Kidney capillary endothelial cell (primary cell): ENCODE measurements around the gene EVC.
"Not testable (repeated sequence)": the region's sequence is repeated elsewhere in the genome, so short reads cannot be mapped to it uniquely, and the experiment has no call there.

Source experiments
- DNase-seq: peaks from one replicate; pipeline ENCODE4 v3.0.0-alpha.2; 2018; ENCODE audit warnings: low spot score

Gene EVC

DNA sequence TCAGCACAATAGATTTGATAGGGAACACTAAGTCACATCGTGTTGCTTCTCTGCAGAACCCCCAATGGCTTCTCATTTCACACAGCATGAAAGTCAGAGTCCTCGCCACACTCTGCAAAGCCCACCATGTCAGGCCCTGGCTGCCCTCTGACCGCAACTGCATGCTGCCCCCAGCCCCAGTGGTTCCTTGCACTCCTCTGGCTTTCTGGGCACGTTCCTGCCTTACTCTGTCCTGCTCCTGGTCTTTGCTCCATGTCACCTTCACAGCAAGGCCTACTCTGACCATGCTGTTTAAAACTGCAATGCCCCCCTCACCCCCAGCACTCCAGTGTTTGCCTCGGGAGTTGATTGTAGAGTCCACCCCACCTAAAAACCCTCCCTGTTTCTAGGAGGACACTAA lies 78.1 kb downstream of the EVC start:
- no peak for DNase-seq

DNA sequence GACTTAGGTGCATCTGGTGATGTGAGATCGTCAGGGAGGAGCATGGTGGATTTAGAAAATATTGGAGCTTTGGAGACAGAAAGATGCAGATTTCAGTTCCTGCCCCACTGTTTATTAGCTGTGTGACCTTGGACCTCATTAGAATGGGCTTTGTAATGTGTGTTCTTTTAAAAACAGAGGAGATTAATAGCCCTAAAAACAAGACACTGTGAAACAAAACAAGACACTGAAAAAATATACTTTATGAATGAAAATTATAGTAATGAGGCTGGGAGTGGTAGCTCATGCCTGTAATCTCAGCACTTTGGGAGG lies 79.5 kb downstream of the EVC start:
- DNase-seq: no peak

DNA sequence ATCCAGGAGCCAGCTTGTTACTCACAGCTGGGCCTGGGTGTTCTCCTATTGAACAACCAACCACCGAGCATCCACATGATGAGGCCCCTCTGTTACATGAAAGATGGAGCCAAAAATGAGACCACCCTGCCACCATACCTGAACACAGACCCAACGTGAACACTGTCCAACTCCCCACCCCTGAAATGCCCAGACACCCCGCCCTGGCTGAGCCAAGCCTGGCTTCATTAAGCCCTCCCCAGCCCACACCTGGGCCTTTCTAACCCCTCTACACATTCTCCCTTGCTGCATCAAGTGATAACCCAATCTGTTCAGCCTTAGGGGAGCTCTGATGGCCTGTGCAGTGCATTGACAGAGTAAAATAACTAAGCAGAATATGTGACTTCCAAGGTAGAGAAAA lies 80.7 kb downstream of the EVC start:
- DNase-seq: no peak

DNA sequence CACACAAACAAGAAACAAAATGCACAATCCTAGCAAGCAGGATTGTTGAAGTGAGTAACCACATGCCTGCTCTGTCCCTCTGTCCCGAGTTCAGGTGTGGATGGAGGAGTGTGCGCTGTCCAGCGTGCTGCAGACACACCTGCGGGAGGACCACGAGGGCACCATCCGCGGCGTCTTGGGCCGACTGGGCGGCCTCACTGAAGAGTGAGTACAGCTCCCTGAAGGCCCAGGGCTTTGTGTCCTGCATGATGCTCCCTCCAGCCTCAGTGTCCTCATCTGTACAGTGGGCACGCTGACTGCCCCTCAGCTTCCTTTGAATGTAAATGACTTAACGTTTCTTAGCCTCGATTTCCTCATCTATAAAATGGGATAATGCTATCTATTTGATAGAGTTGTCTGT lies 82.5 kb downstream of the EVC start:
- DNase-seq: no peak

DNA sequence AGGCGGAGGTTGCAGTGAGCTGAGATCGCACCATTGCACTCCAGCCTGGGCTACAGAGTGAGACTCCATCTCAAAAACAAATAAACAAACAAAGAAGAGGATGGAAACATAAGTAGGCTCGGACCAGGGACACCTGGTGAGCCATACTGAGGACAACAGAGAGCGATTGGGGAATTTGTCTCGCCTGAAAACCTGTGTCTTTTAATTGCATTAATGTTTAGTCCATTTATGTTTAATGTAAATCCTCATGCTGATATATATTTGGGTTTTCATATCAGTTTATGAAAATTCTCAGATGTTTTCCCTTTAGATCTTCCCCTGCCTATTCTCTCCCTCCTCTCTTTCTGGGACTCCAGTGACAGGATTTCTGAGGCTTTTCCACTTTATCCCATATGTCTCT lies 84.6 kb downstream of the EVC start:
- no peak for DNase-seq

DNA sequence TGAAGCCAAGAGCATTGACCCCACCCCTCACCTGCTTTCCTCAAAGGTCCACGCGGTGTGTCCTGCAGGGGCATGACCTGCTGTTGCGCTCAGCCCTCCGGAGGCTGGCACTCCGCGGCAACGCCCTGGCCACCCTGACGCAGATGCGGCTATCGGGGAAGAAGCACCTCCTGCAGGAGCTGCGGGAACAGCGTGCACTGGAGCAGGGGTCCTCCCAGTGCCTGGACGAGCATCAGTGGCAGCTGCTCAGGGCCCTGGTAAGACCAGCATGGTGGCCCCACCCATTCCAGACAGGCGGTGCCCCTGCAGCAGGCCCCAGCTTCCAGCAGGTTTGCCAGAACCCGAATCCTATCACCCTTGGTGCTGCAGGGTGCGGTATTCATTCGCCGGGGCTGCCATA lies 86.0 kb downstream of the EVC start:
- DNase-seq: no peak

DNA sequence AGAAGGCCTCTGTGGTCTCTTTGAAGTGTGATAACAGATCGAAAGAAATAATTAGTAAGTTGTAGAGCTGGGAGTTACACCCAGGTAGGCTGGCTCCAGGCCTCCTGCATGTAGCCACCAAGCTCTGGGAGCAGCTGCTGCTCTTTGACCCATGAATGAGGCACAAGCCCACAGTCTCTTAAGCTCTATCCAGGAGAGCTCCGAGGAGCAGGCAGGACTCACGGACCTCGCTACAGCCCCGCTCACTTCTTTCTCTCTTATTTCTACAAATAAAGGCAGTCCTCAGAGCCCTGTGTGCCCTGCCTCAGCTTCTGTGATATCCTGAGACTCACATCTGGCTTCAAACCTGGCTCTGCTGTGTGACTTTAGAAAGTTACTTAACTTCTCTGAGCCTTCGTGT lies 86.9 kb downstream of the EVC start:
- no peak for DNase-seq

DNA sequence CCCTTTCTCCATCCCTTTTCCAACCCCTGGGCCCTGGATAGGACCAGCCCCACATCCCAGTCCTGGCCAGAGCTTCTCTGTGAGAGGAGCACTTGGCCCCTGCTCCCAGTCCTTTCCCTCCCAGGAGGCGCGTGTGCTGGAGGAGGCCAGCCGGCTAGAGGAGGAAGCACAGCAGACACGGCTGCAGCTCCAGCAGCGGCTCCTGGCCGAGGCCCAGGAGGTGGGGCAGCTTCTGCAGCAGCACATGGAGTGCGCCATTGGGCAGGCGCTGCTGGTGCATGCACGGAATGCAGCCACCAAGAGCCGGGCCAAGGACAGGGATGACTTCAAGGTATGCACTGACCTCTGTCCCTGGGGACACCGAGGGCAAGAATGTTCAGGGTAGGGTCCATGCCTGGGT lies 87.5 kb downstream of the EVC start:
- no peak for DNase-seq

DNA sequence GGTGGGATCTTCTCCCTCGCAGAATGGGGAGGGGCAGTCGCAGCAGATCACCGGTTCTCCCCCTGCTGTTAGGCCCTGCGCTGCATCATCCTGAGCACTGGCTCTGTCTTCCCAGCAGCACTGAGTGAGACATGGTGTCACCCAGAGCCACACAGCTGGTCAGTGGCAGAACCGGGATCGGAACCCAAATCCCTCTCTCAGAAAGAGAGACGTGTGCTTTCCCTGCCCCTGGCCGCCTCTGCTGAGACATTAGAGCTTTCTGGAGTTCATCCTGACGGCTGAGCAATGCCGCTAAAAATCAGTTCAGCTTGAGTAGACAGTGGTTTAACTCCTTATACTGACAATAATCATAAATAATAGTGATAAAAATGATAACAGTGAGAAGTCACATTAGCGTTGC lies 87.9 kb downstream of the EVC start:
- no peak for DNase-seq

DNA sequence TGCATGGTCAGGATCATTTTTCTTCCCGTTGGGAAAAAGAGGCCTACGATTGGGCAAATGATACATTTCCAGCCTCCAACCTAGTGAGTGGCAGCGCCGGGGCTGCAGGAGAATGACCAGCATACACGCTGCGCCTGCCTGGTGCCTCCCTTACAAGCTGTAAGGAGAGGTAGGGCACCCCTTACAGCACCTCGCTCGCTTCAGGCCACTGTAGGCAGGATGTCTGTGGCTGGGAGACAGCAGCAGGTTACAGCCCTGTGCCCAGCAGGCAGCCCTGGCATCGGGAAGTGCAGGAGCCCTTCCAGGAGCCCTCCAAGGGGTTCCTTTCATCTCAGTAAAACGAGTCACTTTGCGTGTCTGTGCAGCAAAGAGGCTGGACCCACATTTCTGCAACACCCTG lies 88.4 kb downstream of the EVC start:
- DNase-seq: no peak

DNA sequence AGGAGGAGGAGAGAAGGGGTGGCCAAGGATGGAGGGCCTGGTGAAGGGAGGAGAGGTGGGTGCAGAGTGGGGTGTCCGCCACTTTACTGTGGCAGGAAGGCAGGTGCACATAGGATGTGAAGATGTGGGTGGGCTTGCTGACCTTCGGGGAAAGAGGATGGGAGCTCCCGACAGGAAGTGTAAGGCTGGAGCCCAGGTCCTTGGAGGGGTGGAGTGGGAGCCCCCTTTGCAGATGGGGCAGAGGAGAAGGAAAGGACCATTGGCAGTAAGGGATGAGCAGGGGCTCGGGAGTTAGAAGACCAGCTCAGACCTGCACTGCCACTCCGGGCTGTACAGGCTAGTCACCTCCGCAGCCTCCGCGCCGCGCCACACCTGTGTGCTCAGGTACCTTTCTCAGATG lies 89.5 kb downstream of the EVC start:
- no peak for DNase-seq

DNA sequence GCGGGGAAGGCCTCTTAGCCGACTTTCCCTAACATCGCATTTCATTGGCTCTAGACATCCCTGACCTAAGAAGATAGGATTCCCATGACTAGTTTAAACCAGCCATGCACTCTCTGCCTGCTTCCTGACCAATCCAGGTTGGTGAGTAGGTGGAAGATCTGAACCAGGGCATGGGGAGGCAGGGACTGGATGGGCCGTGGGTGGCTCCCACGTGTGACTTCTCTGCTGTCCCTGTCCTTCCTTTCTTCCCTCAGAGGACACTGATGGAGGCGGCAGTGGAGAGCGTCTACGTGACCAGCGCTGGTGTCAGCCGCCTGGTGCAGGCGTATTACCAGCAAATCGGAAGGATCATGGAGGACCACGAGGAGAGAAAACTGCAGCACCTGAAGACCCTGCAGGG lies 90.7 kb downstream of the EVC start:
- DNase-seq: no peak

DNA sequence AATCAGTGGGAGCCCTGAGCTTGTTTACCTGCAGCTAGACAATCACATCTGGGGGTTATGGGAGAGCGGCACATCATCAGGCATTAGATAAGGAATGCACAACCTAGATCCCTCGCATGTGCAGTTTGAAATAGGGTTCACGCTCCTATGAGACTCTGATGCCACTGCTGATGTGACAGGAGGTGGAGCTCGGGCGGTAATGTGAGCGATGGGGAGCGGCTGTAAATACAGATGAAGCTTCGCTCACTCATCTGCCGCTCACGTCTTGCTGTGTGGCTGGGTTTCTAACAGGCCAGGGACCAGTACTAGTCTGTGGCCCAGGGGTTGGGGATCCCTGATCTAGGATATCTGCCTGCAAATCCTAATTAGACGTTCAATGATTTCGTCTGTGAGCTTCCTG lies 91.6 kb downstream of the EVC start:
- no peak for DNase-seq

DNA sequence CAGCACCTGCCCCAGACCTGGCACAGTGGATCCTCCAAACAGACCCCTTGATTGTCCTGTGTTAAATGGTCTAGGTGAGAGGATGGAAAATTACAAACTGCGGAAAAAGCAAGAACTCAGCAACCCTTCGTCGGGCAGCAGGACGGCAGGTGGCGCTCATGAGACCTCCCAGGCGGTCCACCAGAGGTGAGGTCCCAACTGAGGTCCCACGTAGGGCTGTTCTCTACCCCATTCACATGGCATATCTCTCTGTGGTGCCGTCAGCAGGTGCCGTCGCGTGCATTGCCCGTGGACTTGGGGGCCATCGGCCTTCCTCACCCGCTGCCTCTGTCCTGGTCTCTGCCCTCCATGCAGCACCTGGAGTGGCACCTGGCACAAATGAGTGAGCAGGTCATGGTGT lies 93.7 kb downstream of the EVC start:
- DNase-seq: no peak

DNA sequence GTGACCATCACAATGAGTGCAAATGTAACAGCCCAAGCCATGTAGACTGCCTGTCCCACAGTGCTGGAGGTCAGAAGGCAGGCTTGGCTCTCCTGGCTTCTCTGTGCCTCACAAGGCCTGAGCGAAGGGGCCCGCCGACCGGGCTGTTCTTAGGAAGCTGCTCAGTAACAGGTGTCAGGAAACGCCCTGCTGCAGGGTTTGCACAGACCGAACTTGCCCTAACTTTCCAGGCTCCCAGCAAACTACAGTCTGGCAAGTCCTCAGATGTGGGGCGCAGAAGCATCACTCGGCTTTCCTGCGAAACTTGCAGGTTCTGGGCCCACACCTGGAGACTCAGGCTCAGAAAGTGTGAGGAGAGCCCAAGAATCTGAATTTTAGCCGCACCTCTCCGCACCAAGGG lies 94.3 kb downstream of the EVC start:
- no peak for DNase-seq

DNA sequence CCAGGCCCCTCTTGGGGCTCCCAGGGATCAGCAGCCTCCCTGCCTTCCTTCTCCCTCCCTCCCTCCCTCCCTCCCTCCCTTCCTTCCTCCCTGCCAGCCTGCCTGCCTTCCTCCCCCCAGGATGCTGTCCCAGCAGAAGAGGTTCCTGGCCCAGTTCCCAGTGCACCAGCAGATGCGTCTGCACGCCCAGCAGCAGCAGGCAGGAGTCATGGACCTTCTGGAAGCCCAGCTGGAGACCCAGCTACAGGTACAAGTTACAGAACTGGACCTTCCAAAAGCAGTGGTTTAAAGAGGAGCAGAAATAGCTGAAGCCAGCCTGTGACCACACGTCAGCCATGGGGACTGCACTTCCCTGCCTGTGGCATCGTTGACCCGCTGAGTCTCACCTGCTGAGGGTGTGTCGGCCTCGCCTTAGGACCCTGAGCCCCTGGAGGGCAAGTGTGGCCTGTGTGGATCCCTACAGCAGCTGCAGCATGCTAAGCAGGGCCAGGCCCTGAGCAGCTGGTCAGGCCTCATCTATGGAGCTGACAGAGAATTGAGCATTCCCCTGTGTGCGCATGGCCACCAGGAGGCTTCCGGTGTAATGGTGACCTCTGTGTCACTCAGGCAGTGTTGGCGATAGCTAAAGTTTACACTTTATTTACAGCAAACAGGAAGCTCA lies 97.2 kb downstream of the EVC start:
- DNase-seq: peak; percentile 25

DNA sequence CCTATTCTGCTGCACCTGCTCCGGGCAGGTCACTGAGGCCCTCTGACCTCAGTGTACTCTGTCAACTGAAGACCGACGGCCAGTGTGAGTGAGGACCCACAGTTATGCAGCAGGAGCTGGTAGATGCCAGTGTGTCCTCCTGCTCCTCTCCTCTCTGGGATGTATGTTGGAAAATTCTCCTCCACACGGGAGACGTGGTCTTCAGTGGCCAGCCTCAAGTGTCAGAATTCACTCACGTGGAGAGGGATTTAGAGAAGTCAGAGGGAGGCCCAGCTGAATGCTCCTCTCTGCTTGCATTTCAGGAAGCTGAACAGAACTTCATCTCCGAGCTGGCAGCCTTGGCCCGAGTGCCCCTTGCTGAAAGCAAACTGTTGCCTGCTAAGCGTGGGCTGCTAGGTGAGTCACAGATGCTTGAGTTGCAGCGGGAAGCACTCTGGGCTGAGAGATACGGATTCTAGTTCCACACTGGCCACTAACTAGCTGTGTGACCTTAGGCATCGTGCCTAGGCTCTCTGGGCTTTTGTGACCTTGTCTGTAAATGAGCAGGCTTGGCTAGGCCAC lies 98.3 kb downstream of the EVC start:
- no peak for DNase-seq

DNA sequence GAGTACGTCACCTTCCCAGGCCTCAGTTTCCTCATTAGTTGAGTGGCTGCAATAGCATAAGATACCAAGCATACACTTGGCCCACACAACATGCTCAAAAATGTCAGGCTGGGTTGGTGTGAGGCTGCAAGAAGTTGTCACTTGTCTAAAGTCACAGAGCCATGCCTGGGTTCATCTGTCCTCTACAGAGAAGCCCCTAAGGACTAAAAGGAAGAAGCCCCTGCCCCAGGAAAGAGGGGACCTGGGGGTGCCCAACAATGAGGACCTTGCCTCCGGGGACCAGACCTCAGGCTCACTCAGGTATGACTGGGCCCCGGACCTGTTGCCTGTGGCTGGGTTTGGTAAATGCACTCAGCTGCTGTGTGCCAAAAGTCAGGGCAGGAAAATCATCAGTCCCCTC lies 99.2 kb downstream of the EVC start:
- DNase-seq: no peak

DNA sequence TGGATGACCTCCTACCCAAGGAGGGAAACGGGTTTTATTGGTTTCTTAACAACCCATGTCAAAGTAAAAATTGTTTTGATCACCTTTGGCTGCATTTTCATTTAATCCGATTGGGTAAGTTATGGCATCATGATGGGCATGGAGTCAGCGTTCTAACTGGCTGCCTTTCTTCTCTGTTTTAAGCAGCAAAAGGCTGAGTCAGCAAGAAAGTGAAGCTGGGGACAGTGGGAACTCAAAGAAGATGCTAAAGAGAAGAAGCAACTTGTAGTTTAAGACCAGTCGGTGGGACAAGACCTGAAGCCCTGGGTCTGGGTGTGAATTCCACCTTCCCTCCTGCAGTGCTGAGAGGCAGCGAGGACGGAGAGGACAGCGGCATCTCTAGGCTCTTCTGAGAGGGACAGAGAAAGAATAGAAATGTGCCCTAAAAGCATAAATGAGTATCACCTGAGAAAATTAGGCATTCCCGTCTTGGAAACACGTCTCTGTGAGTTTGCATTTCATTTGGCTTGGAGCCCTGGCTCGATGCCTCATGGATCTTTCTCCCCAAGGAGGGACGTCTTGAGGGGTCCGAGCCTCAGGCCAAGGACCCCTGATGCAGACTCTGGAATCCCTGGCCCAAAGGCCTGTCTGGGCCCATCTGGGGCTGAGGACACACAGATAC lies 99.9 kb downstream of the EVC start:
- DNase-seq: no peak

DNA sequence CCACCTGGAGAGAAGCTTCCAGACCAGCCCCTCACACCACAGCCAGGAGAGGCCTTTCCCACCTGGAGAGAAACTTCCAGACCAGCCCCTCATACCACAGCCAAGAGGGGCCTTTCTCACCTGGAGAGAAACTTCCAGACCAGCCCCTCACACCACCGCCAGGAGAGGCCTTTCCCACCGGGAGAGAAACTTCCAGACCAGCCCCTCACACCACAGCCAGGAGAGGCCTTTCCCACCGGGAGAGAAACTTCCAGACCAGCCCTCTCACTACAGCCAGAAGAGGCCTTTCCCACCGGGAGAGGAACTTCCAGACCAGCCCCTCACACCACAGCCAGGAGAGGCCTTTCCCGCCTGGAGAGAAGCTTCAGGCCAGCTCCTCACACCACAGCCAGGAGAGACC lies 101.1 kb downstream of the EVC start:
- not testable (repeated sequence) for DNase-seq

DNA sequence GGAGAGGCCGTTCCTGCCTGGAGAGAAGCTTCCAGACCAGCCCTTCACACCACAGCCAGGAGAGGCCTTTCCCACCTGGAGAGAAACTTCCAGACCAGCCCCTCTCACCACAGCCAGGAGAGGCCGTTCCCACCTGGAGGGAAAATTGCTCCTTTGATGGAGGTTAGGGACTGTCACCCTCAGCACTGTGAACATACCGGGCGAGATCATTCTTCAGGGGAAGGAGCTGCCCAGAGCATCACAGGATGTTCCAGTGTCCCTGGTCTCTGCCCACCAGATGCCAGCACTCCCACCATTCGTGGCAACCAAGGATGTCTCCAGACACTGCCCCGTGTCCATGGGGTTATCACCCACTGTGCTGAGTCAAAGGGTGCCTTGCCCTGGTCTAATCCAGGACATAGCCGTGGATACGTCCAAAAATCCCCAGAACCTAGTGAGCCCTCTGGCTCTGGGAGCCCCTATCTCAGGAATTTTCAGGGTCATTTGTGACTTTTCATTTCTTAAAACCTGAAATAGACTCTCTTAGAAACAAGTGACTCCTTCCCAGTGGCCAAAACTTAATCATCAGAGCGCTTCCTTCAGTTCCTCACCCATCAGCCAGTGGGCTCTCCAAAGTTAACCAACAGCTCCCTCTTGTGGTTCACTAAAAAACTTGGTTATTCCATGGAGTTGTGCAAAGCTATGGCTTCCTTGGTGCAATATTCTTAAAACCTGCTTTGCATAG lies 101.7 kb downstream of the EVC start:
- peak; percentile 52 for DNase-seq

DNA sequence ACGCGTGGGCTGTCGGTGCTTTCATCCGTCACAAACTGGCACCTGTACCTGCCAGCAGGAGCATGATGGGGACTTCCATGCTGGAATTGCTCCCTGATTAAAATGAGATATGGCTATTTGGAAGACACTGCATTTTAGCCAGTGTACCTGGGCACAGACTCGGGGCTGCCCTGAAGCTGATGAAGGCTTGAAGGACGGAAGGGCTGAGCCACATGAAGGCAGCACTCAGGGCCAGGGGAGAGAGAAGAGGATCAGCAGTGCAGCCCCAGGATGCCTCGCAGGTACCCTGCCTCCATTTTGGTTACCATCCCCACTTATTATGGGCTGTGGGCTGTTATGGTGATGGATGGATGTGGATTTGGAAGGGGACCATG lies 102.9 kb downstream of the EVC start:
- no peak for DNase-seq

DNA sequence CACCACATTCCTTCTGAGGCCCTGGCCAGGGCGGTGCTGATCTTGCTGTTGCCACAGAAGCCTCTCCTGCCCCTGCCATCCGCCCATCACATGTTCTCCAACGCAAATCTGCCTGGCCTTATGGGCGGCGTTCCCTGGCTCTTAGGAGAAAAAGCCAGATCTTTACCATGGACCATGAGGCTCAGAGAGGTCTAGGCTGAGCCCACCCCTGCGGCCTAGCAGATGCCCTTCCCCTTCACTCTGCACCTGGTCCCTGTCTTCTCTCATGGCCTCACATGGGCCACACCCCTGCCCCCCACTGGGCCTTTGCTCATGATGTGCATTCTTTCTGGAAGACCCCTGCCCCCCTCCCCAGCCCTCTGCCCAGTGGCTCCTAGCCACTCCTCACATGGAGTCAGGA lies 103.4 kb downstream of the EVC start:
- no peak for DNase-seq

DNA sequence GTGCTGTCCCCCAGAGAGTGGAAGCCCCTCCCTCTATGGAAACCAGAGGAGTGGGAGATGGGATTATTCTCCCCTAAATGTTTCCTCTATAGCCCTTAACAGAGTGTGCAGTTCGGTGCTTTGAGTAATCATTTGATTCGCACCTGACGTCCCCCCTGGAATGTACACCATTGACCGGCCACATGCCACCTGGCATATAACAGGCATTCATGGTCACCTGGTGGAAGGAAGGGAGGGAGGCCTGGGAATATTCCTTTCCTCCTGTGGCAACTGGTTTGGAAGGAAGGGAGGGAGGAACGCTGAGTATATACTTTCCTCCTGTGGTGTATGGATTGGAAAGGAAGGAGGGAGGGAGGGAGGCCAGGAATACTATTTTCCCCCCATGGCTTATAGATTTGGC lies 104.6 kb downstream of the EVC start:
- no peak for DNase-seq
